ENCODE measurements around the gene MXRA7.

MXRA7 gene

GRCh38 chr17:76674600-76674999 lies 36.2 kb downstream of the MXRA7 start:
- no peak for DNase-seq

GRCh38 chr17:76673729-76674128 lies 37.0 kb downstream of the MXRA7 start:
- DNase-seq = no peak

- no peak for DNase-seq
Observed at GRCh38 chr17:76672892-76673291, 37.9 kb downstream of the MXRA7 start.

- no peak for DNase-seq
Observed at GRCh38 chr17:76672270-76672851, 38.4 kb downstream of the MXRA7 start.

GRCh38 chr17:76671912-76672262 lies 38.9 kb downstream of the MXRA7 start:
- no peak for DNase-seq

- peak; percentile 94 to 98 (median 96) for DNase-seq
Observed at GRCh38 chr17:76671123-76671911, 39.4 kb downstream of the MXRA7 start.

GRCh38 chr17:76670718-76671122 lies 40.0 kb downstream of the MXRA7 start:
- no peak for DNase-seq

- DNase-seq = no peak
Observed at GRCh38 chr17:76670020-76670717, 40.6 kb downstream of the MXRA7 start.

GRCh38 chr17:76667786-76668453 lies 42.8 kb downstream of the MXRA7 start:
- DNase-seq = no peak

- no peak for DNase-seq
Observed at GRCh38 chr17:76667491-76667755, 43.3 kb downstream of the MXRA7 start.

GRCh38 chr17:76660656-76661042 lies 50.1 kb downstream of the MXRA7 start:
- no peak for DNase-seq

- no peak for DNase-seq
Observed at GRCh38 chr17:76659928-76660655, 50.7 kb downstream of the MXRA7 start.

GRCh38 chr17:76658242-76658662 lies 52.5 kb downstream of the MXRA7 start:
- DNase-seq = no peak

- no peak for DNase-seq
Observed at GRCh38 chr17:76657505-76658241, 53.1 kb downstream of the MXRA7 start.

- no peak for DNase-seq
Observed at GRCh38 chr17:76654408-76654807, 56.4 kb downstream of the MXRA7 start.

GRCh38 chr17:76650504-76650903 lies 60.3 kb downstream of the MXRA7 start:
- no peak for DNase-seq

GRCh38 chr17:76646712-76647111 lies 64.1 kb downstream of the MXRA7 start:
- DNase-seq = no peak

GRCh38 chr17:76645481-76645880 lies 65.3 kb downstream of the MXRA7 start:
- DNase-seq = no peak

GRCh38 chr17:76644995-76645394 lies 65.8 kb downstream of the MXRA7 start:
- DNase-seq = no peak

- no peak for DNase-seq
Observed at GRCh38 chr17:76643553-76644148, 67.1 kb downstream of the MXRA7 start, which contains the start of gene ST6GALNAC1. Gene ST6GALNAC1, minus strand, starts transcription at chr17:76643757. Its CDS starts 119 bp downstream, at chr17:76643638.

GRCh38 chr17:76642994-76643393 lies 67.8 kb downstream of the MXRA7 start:
- no peak for DNase-seq

- DNase-seq = no peak
Observed at GRCh38 chr17:76642032-76642561, 68.7 kb downstream of the MXRA7 start.
